Glutamatergic neuron (in vitro differentiated cells): ENCODE results near the gene ZFY. TPM values are rescaled to one million over a fixed set of nuclear protein-coding genes. Genes with fewer than 3 reads are reported as not detected.

Experiments
- DNase-seq: peaks from one replicate; pipeline ENCODE4 v3.0.0; 2022
- H3K27ac Mint-ChIP-seq: one replicate; pipeline ENCODE4 v1.8.0; 2020; ENCODE audit warnings: mild to moderate bottlenecking, mixed read lengths, inconsistent platforms; ENCODE audit not compliant: unreplicated experiment
- H3K27me3 Mint-ChIP-seq: one replicate; pipeline ENCODE4 v1.8.0; 2020; ENCODE audit warnings: mild to moderate bottlenecking, moderate library complexity, mixed read lengths, inconsistent platforms; ENCODE audit not compliant: unreplicated experiment
- H3K36me3 Mint-ChIP-seq: one replicate; pipeline ENCODE4 v1.8.0; 2020; ENCODE audit warnings: mild to moderate bottlenecking, mixed read lengths, inconsistent platforms; ENCODE audit not compliant: unreplicated experiment
- H3K4me1 Mint-ChIP-seq: one replicate; pipeline ENCODE4 v1.8.0; 2020; ENCODE audit warnings: mild to moderate bottlenecking, low read depth, mixed read lengths, inconsistent platforms; ENCODE audit not compliant: unreplicated experiment
- H3K4me3 Mint-ChIP-seq: one replicate; pipeline ENCODE4 v1.8.0; 2020; ENCODE audit warnings: mild to moderate bottlenecking, mixed read lengths, inconsistent platforms; ENCODE audit not compliant: unreplicated experiment
- H3K9me3 Mint-ChIP-seq: one replicate; pipeline ENCODE4 v1.8.0; 2020; ENCODE audit warnings: mild to moderate bottlenecking, moderate library complexity, mixed read lengths, inconsistent platforms; ENCODE audit not compliant: unreplicated experiment
- total RNA-seq: library from RNA; stranded (reverse); fragmentation: NEBNext Ultra II Directional; extraction: Animal tissue kit (Norgen Biotek cat#: 25700); gene quantifications from one replicate; pipeline ENCODE4 v1.2.1, GENCODE V29; 2021; ENCODE audit not compliant: unreplicated experiment
- TF ChIP-seq, protein P1 (sequence below): fragments of 200-600 bp; sonication (generic); IDR thresholded peaks from one replicate; pipeline ENCODE4 v1.5.0; 2021; ENCODE audit not compliant: partially characterized antibody, unreplicated experiment

ZFY gene
- total RNA-seq, 1 donor from 2014 or later, result 18.7 TPM

DNA sequence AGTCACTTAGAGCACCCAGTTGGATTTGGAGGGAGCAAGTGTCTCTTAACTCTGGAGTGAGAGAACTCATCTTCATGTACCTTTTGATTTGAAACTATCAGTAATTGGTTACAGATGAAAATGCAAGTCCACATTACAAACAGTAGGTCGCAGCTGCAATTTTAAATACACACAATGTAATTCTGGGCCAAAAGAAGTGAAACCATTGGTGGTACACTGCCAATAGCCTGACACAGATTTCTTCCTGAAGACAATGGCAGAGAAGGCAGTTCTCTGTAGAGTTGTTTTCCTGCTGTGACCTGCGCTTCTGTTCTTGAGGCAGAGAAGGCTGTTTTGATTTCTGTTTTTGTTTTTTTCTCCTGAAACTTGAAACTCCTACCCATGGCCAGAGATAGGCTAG, 86.0 kb downstream of the ZFY start:
- DNase-seq, result no peak
- Mint-ChIP-seq H3K27ac (no peak overlapping the region), H3K4me1 (no peaks in the 10 kb centered on the region), H3K27me3 (peaks cover 2% of the 10 kb centered on the region), H3K4me3 (no peak overlapping the region), H3K9me3 (no peaks in the 10 kb centered on the region), H3K36me3 (no peaks in the 10 kb centered on the region)
- TF ChIP-seq, protein P1, sequence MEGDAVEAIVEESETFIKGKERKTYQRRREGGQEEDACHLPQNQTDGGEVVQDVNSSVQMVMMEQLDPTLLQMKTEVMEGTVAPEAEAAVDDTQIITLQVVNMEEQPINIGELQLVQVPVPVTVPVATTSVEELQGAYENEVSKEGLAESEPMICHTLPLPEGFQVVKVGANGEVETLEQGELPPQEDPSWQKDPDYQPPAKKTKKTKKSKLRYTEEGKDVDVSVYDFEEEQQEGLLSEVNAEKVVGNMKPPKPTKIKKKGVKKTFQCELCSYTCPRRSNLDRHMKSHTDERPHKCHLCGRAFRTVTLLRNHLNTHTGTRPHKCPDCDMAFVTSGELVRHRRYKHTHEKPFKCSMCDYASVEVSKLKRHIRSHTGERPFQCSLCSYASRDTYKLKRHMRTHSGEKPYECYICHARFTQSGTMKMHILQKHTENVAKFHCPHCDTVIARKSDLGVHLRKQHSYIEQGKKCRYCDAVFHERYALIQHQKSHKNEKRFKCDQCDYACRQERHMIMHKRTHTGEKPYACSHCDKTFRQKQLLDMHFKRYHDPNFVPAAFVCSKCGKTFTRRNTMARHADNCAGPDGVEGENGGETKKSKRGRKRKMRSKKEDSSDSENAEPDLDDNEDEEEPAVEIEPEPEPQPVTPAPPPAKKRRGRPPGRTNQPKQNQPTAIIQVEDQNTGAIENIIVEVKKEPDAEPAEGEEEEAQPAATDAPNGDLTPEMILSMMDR, result no peak

DNA sequence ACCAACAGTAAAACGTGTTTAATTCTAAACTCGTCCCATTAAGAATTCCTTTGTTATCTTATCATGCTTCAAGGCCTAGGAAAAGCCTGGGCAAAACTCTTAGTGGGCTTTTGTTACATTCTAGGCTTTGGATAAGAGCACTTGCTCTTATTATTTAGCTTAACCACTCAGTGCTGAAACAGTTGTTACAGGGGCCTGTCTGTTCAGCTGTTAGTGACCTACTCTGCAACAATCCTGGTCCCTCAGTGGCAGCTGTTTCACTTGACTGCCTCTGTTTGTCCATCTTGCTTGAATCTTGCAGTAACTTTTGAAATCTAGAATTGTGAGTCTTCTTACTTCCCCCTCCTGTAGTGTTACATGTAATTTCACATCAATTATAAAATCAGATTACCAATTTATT, 88.4 kb downstream of the ZFY start:
- Mint-ChIP-seq H3K27me3 (peaks cover 2% of the 10 kb centered on the region), H3K4me1 (no peaks in the 10 kb centered on the region), H3K36me3 (no peaks in the 10 kb centered on the region), H3K27ac (no peak overlapping the region), H3K4me3 (no peak overlapping the region), H3K9me3 (no peaks in the 10 kb centered on the region)
- no peak for DNase-seq
- TF ChIP-seq, protein P1, result no peak

GRCh38 chrY:3025357-3025756, 90.2 kb downstream of the ZFY start:
- TF ChIP-seq, protein P1, result no peak
- Mint-ChIP-seq H3K36me3 (no peaks in the 10 kb centered on the region), H3K4me1 (no peaks in the 10 kb centered on the region), H3K27ac (no peak overlapping the region), H3K9me3 (no peaks in the 10 kb centered on the region), H3K27me3 (peaks cover 2% of the 10 kb centered on the region), H3K4me3 (no peak overlapping the region)
- DNase-seq, result no peak

Other genes with a start within 250 kb of the ZFY start
- not detected for gene SRY, start 147.7 kb upstream of the ZFY start, total RNA-seq
- 152 TPM for gene RPS4Y1, start 93.8 kb upstream of the ZFY start, total RNA-seq